ENCODE measurements around the gene NELL1.
"Not testable (repeated sequence)": the region's sequence is repeated elsewhere in the genome, so short reads cannot be mapped to it uniquely, and the experiment has no call there.

The NELL1 gene

GRCh38 chr11:21132146-21132720, 462.8 kb downstream of the NELL1 start:
- no peak for FAIRE-seq

- FAIRE-seq, result no peak
These were observed 463.9 kb downstream of the NELL1 start for GRCh38 chr11:21133244-21133643.

- no peak for FAIRE-seq
These were observed 464.3 kb downstream of the NELL1 start for GRCh38 chr11:21133722-21134121.

- FAIRE-seq, result no peak
These were observed 468.4 kb downstream of the NELL1 start for GRCh38 chr11:21137803-21138202.

- not testable (repeated sequence) for FAIRE-seq
These were observed 472.2 kb downstream of the NELL1 start for GRCh38 chr11:21141557-21141956.

GRCh38 chr11:21142007-21142406, 472.6 kb downstream of the NELL1 start:
- no peak for FAIRE-seq

GRCh38 chr11:21144531-21144930, 475.1 kb downstream of the NELL1 start:
- FAIRE-seq, result no peak

- FAIRE-seq, result no peak
These were observed 479.0 kb downstream of the NELL1 start for GRCh38 chr11:21148376-21148775.

- no peak for FAIRE-seq
These were observed 490.8 kb downstream of the NELL1 start for GRCh38 chr11:21160140-21160539.

- no peak for FAIRE-seq
These were observed 500.3 kb downstream of the NELL1 start for GRCh38 chr11:21169639-21170038.

GRCh38 chr11:21173476-21173875, 504.1 kb downstream of the NELL1 start:
- FAIRE-seq, result no peak

GRCh38 chr11:21174781-21175180, 505.4 kb downstream of the NELL1 start:
- no peak for FAIRE-seq

GRCh38 chr11:21177379-21177778, 508.0 kb downstream of the NELL1 start:
- FAIRE-seq, result no peak

- no peak for FAIRE-seq
These were observed 510.4 kb downstream of the NELL1 start for GRCh38 chr11:21179770-21180169.

GRCh38 chr11:21180182-21180581, 510.8 kb downstream of the NELL1 start:
- FAIRE-seq, result no peak

- no peak for FAIRE-seq
These were observed 516.6 kb downstream of the NELL1 start for GRCh38 chr11:21185959-21186358.

- FAIRE-seq, result no peak
These were observed 520.8 kb downstream of the NELL1 start for GRCh38 chr11:21190181-21190580.

GRCh38 chr11:21195995-21196394, 526.6 kb downstream of the NELL1 start:
- FAIRE-seq, result no peak

GRCh38 chr11:21198498-21198897, 529.1 kb downstream of the NELL1 start:
- FAIRE-seq, result no peak

- FAIRE-seq, result no peak
These were observed 535.8 kb downstream of the NELL1 start for GRCh38 chr11:21205205-21205604.

GRCh38 chr11:21225860-21226259, 556.5 kb downstream of the NELL1 start:
- no peak for FAIRE-seq

- no peak for FAIRE-seq
These were observed 559.8 kb downstream of the NELL1 start for GRCh38 chr11:21229224-21229623.

GRCh38 chr11:21250196-21250595, 580.8 kb downstream of the NELL1 start:
- FAIRE-seq, result no peak

- FAIRE-seq, result no peak
These were observed 584.7 kb downstream of the NELL1 start for GRCh38 chr11:21254055-21254454.

- no peak for FAIRE-seq
These were observed 585.4 kb downstream of the NELL1 start for GRCh38 chr11:21254790-21255189.

GRCh38 chr11:21257461-21257860, 588.1 kb downstream of the NELL1 start:
- FAIRE-seq, result no peak
